IPS-15b (cell line): ENCODE measurements around the gene KCNF1.

Source experiments
- H3K27me3 ChIP-seq: one replicate; pipeline ENCODE4 v1.6.1; 2013; ENCODE audit warnings: low read length; ENCODE audit not compliant: control insufficient read depth, insufficient read depth
- H3K36me3 ChIP-seq: one replicate; pipeline ENCODE4 v1.6.1; 2013; ENCODE audit warnings: low read length; ENCODE audit not compliant: control insufficient read depth, insufficient read depth
- H3K4me1 ChIP-seq: one replicate; pipeline ENCODE4 v1.6.1; 2013; ENCODE audit warnings: mild to moderate bottlenecking, low read length; ENCODE audit not compliant: control insufficient read depth, insufficient read depth
- H3K4me3 ChIP-seq: one replicate; pipeline ENCODE4 v1.5.1; 2013; ENCODE audit warnings: low read depth, low read length
- H3K9ac ChIP-seq: one replicate; pipeline ENCODE4 v1.6.1; 2013; ENCODE audit warnings: low read depth, mild to moderate bottlenecking, low read length
- H3K9me3 ChIP-seq: one replicate; pipeline ENCODE4 v1.6.1; 2013; ENCODE audit warnings: mild to moderate bottlenecking, low read length; ENCODE audit not compliant: control insufficient read depth, insufficient read depth

Gene KCNF1

GRCh38 chr2:10918661-10919409 is 7.1 kb downstream of the KCNF1 start:
- H3K9me3 ChIP-seq, result no peaks in the 10 kb centered on the region

GRCh38 chr2:10919410-10919770 is 7.7 kb downstream of the KCNF1 start:
- no peaks in the 10 kb centered on the region for H3K36me3 ChIP-seq
- H3K27me3 ChIP-seq, result peaks cover 7% of the 10 kb centered on the region
- H3K9me3 ChIP-seq, result no peaks in the 10 kb centered on the region
- no peak overlapping the region for H3K4me3 ChIP-seq
- H3K4me1 ChIP-seq, result peaks cover 4% of the 10 kb centered on the region
- H3K9ac ChIP-seq, result no peak overlapping the region

More at GRCh38 chr2:10918661-10919409, 7.1 kb downstream of the KCNF1 start:
- H3K36me3 ChIP-seq, result no peaks in the 10 kb centered on the region
- H3K9ac ChIP-seq, result no peak overlapping the region
- peaks cover 4% of the 10 kb centered on the region for H3K4me1 ChIP-seq
- H3K4me3 ChIP-seq, result no peak overlapping the region
- peaks cover 7% of the 10 kb centered on the region for H3K27me3 ChIP-seq

GRCh38 chr2:10919771-10920621 is 8.3 kb downstream of the KCNF1 start:
- Histone ChIP-seq H3K4me1 (no peaks in the 10 kb centered on the region), H3K4me3 (no peak overlapping the region), H3K9me3 (no peaks in the 10 kb centered on the region), H3K9ac (no peak overlapping the region), H3K36me3 (no peaks in the 10 kb centered on the region), H3K27me3 (peaks cover 4% of the 10 kb centered on the region)

- H3K36me3 ChIP-seq, result no peaks in the 10 kb centered on the region
- H3K9ac ChIP-seq, result no peak overlapping the region
- H3K27me3 ChIP-seq, result peaks cover 4% of the 10 kb centered on the region
- H3K4me3 ChIP-seq, result no peak overlapping the region
- H3K4me1 ChIP-seq, result no peaks in the 10 kb centered on the region
- H3K9me3 ChIP-seq, result no peaks in the 10 kb centered on the region
Observed at GRCh38 chr2:10920764-10921388, 9.1 kb downstream of the KCNF1 start.

- Histone ChIP-seq H3K9ac (no peak overlapping the region), H3K36me3 (no peaks in the 10 kb centered on the region), H3K4me3 (no peak overlapping the region), H3K4me1 (no peaks in the 10 kb centered on the region), H3K27me3 (peaks cover 4% of the 10 kb centered on the region), H3K9me3 (no peaks in the 10 kb centered on the region)
Observed at GRCh38 chr2:10921525-10921924, 9.8 kb downstream of the KCNF1 start.

GRCh38 chr2:10922307-10923007 is 10.7 kb downstream of the KCNF1 start:
- Histone ChIP-seq H3K4me1 (no peaks in the 10 kb centered on the region), H3K9me3 (no peaks in the 10 kb centered on the region), H3K4me3 (no peak overlapping the region), H3K27me3 (peaks cover 4% of the 10 kb centered on the region), H3K36me3 (no peaks in the 10 kb centered on the region), H3K9ac (no peak overlapping the region)

- no peak overlapping the region for H3K4me3 ChIP-seq
- peaks cover 4% of the 10 kb centered on the region for H3K27me3 ChIP-seq
- H3K9ac ChIP-seq, result no peak overlapping the region
- H3K9me3 ChIP-seq, result no peaks in the 10 kb centered on the region
- no peaks in the 10 kb centered on the region for H3K36me3 ChIP-seq
- H3K4me1 ChIP-seq, result no peaks in the 10 kb centered on the region
Observed at GRCh38 chr2:10923008-10923375, 11.3 kb downstream of the KCNF1 start.

- H3K27me3 ChIP-seq, result peaks cover 4% of the 10 kb centered on the region
- H3K36me3 ChIP-seq, result no peaks in the 10 kb centered on the region
- H3K4me3 ChIP-seq, result no peak overlapping the region
- H3K9ac ChIP-seq, result no peak overlapping the region
- no peaks in the 10 kb centered on the region for H3K9me3 ChIP-seq
- H3K4me1 ChIP-seq, result no peaks in the 10 kb centered on the region
Observed at GRCh38 chr2:10923965-10924364, 12.2 kb downstream of the KCNF1 start.

GRCh38 chr2:10924441-10924840 is 12.7 kb downstream of the KCNF1 start:
- Histone ChIP-seq H3K4me3 (no peak overlapping the region), H3K9ac (no peak overlapping the region), H3K4me1 (no peaks in the 10 kb centered on the region), H3K36me3 (no peaks in the 10 kb centered on the region), H3K27me3 (peaks cover 4% of the 10 kb centered on the region), H3K9me3 (no peaks in the 10 kb centered on the region)

GRCh38 chr2:10924859-10925258 is 13.1 kb downstream of the KCNF1 start:
- no peaks in the 10 kb centered on the region for H3K36me3 ChIP-seq
- H3K4me1 ChIP-seq, result no peaks in the 10 kb centered on the region
- no peak overlapping the region for H3K9ac ChIP-seq
- H3K27me3 ChIP-seq, result peaks cover 4% of the 10 kb centered on the region
- no peak overlapping the region for H3K4me3 ChIP-seq
- H3K9me3 ChIP-seq, result no peaks in the 10 kb centered on the region

GRCh38 chr2:10926191-10926820 is 14.6 kb downstream of the KCNF1 start:
- Histone ChIP-seq H3K4me3 (no peak overlapping the region), H3K36me3 (no peaks in the 10 kb centered on the region), H3K9me3 (no peaks in the 10 kb centered on the region), H3K27me3 (no peaks in the 10 kb centered on the region), H3K4me1 (peaks cover 3% of the 10 kb centered on the region), H3K9ac (no peak overlapping the region)
